K562 (cell line): Measurements from ENCODE around the gene MFAP5. TPM values are rescaled to one million over a fixed set of nuclear protein-coding genes. Genes with fewer than 3 reads are reported as not detected.
A peak's percentile ranks its signal among the peaks of the same experiment; 100 is the strongest.

ENCODE experiments used
- ATAC-seq: fragments of 200-7000 bp; cut with Tn5 transposase; 3 replicates; pipeline ENCODE4 v1.9.1; 2020; ENCODE audit warnings: moderate library complexity
- BruUV-seq: library from RNA; stranded (reverse); fragments of 400-500 nt; replicated peaks from 2 replicates; lab custom pipeline; 2021; lab: Mats Ljungman, UMichigan
- CTCF ChIA-PET: fragments of 300-600 bp; formaldehyde crosslinking; extraction: SDS; loops from one replicate; lab custom pipeline; 2021; ENCODE audit warnings: low intra/inter-chr PET ratio; lab: Yijun Ruan, JAX
- POLR2A ChIA-PET: fragments of 300-600, 350-650 bp; sonication (Branson Sonifier 250); formaldehyde crosslinking; extraction: SDS; loops from one replicate; lab custom pipeline; 2021; ENCODE audit warnings: antibody characterized with exemption, inconsistent platforms; lab: Yijun Ruan, JAX
- DNase-seq, 4 experiments: peaks; one replicate each; pipeline versions ENCODE4 v3.0.0 to v3.0.0-alpha.2; 2011 to 2018; ENCODE audit warnings: low spot score in 3 of 4, mixed read lengths in 3 of 4; ENCODE audit errors: extremely low read depth in 1 of 4
- FAIRE-seq: peaks from 2 replicates; lab custom pipeline; 2011; peaks lifted over from hg19 to GRCh38; lab: Jason Lieb, UNC
- H2AFZ ChIP-seq: 2 replicates; pipeline ENCODE4 v1.6.0; 2011; ENCODE audit warnings: low read depth, low read length, control low read depth, inconsistent platforms
- H3K27ac ChIP-seq: fragments of 200-600 bp; 3 replicates; pipeline ENCODE4 v1.8.0; 2011; ENCODE audit warnings: low read depth, mild to moderate bottlenecking, control low read depth, inconsistent platforms, low read length, moderate library complexity, mixed read lengths; ENCODE audit errors: extremely low read depth
- H3K27me3 ChIP-seq, 2 experiments: fragments of 300-600 bp in 1 of 2; 2 replicates in 1 of 2; 3 replicates in 1 of 2; pipeline versions ENCODE4 v1.6.0 to v1.8.0; 2011; ENCODE audit warnings: inconsistent platforms in 2 of 2, low read length in 2 of 2, mild to moderate bottlenecking in 1 of 2, mixed read lengths in 1 of 2, moderate library complexity in 1 of 2; ENCODE audit not compliant: control insufficient read depth in 2 of 2, insufficient read depth in 2 of 2
- H3K36me3 ChIP-seq: fragments of 300-600 bp; 3 replicates; pipeline ENCODE4 v1.8.0; 2011; ENCODE audit warnings: mild to moderate bottlenecking, low read length, inconsistent platforms; ENCODE audit not compliant: control insufficient read depth, insufficient read depth
- H3K4me1 ChIP-seq, 2 experiments: fragments of 200-600 bp in 1 of 2; replicated peaks in 1 of 2; 2 replicates in 1 of 2; 3 replicates in 1 of 2; pipeline versions ENCODE4 v1.5.1 to v1.8.0; 2011; ENCODE audit warnings: inconsistent platforms in 2 of 2, low read length in 2 of 2, mild to moderate bottlenecking in 1 of 2, mixed read lengths in 1 of 2, moderate library complexity in 1 of 2; ENCODE audit not compliant: control insufficient read depth in 2 of 2, insufficient read depth in 2 of 2
- H3K4me2 ChIP-seq: 2 replicates; pipeline ENCODE4 v1.6.1; 2011; ENCODE audit warnings: low read length, control low read depth, inconsistent platforms, mixed read lengths; ENCODE audit not compliant: insufficient read depth
- H3K4me3 ChIP-seq: fragments of 200-600 bp; sonication (generic), shearing (Covaris generic); 2 replicates; pipeline ENCODE4 v1.5.1; 2016; ENCODE audit warnings: control low read depth, inconsistent platforms
- H3K79me2 ChIP-seq: fragments of 200-600 bp; 3 replicates; pipeline ENCODE4 v1.8.0; 2011; ENCODE audit warnings: low read length, inconsistent platforms; ENCODE audit not compliant: control insufficient read depth, insufficient read depth
- H3K9ac ChIP-seq, 2 experiments: 2 replicates each; pipeline versions ENCODE4 v1.6.0 to v1.6.1; 2011; ENCODE audit warnings: low read depth in 2 of 2, low read length in 2 of 2, control low read depth in 1 of 2, inconsistent platforms in 1 of 2, mild to moderate bottlenecking in 1 of 2, mixed read lengths in 1 of 2; ENCODE audit not compliant: insufficient read depth in 1 of 2
- H3K9me1 ChIP-seq: one replicate; pipeline ENCODE4 v1.6.0; 2011; ENCODE audit warnings: inconsistent platforms, mild to moderate bottlenecking, low read length, moderate library complexity; ENCODE audit not compliant: control insufficient read depth, insufficient read depth
- H3K9me3 ChIP-seq: replicated peaks from 2 replicates; pipeline ENCODE4 v1.5.1; 2011; ENCODE audit warnings: low read depth, low read length, inconsistent platforms; ENCODE audit not compliant: control insufficient read depth, insufficient read depth
- H4K20me1 ChIP-seq: replicated peaks from 2 replicates; pipeline ENCODE4 v1.6.1; 2011; ENCODE audit warnings: low read length, inconsistent platforms, mixed read lengths; ENCODE audit not compliant: control insufficient read depth, insufficient read depth
- ESRRA ChIP-seq: fragments of 450-650 bp; IDR thresholded peaks from 2 replicates; pipeline ENCODE4 v1.6.1; 2014; ENCODE audit warnings: low read depth, mild to moderate bottlenecking, moderate library complexity, borderline replicate concordance
- FOXJ2 ChIP-seq: fragments of 200-800 bp; sonication (Bioruptor generic); IDR thresholded peaks from 2 replicates; pipeline ENCODE4 v1.6.1; 2016; ENCODE audit warnings: missing genetic modification characterization, missing compliant biosample characterization
- GATA2 ChIP-seq: sonication (generic); formaldehyde crosslinking; IDR thresholded peaks from 2 replicates; pipeline ENCODE4 v1.4.0; 2020; ENCODE audit warnings: mild to moderate bottlenecking, missing genetic modification reagents
- KLF13 ChIP-seq: fragments of 450-650 bp; IDR thresholded peaks from 2 replicates; pipeline ENCODE4 v1.6.1; 2016; ENCODE audit warnings: missing genetic modification characterization, low read depth, mild to moderate bottlenecking, missing compliant biosample characterization, moderate library complexity, borderline replicate concordance
- PTTG1 ChIP-seq: fragments of 450-650 bp; IDR thresholded peaks from 2 replicates; pipeline ENCODE4 v1.6.1; 2016; ENCODE audit warnings: low read depth, mild to moderate bottlenecking, missing genetic modification characterization, missing compliant biosample characterization
- RBBP5 ChIP-seq: fragments of 200-600 bp; sonication (generic); IDR thresholded peaks from 2 replicates; pipeline ENCODE4 v1.6.1; 2012; ENCODE audit warnings: borderline replicate concordance, mild to moderate bottlenecking, low read length, control low read depth, inconsistent platforms; ENCODE audit not compliant: insufficient read depth, poor library complexity, severe bottlenecking
- RREB1 ChIP-seq: fragments of 250-450 bp; sonication (Bioruptor Pico); IDR thresholded peaks from 2 replicates; pipeline ENCODE4 v1.4.0; 2020
- SREBF1 ChIP-seq: fragments of 150-350 bp; IDR thresholded peaks from 2 replicates; pipeline ENCODE4 v1.6.1; 2014; ENCODE audit warnings: antibody characterized with exemption, low read depth, low read length, borderline replicate concordance
- TAF15 ChIP-seq: fragments of 200-400 bp; formaldehyde crosslinking; IDR thresholded peaks from 2 replicates; pipeline ENCODE4 v1.6.1; 2017; ENCODE audit warnings: mild to moderate bottlenecking, low read depth, low read length, moderate library complexity
- ZC3H11A ChIP-seq: IDR thresholded peaks from 2 replicates; pipeline ENCODE4 v1.6.1; 2012; ENCODE audit warnings: low read depth, low read length, improper control_type of control experiment
- ZFP1 ChIP-seq: fragments of 450-650 bp; formaldehyde crosslinking; IDR thresholded peaks from 2 replicates; pipeline ENCODE4 v1.4.0; 2020; ENCODE audit warnings: mild to moderate bottlenecking, mixed read lengths
- ZNF24 ChIP-seq: fragments of 450-650 bp; IDR thresholded peaks from 2 replicates; pipeline ENCODE4 v1.6.1; 2016
- ZNF274 ChIP-seq: IDR thresholded peaks from 2 replicates; pipeline ENCODE4 v1.6.1; 2011; ENCODE audit warnings: low read depth, mild to moderate bottlenecking, low read length, moderate library complexity, borderline replicate concordance
- ZNF347 ChIP-seq: fragments of 450-650 bp; formaldehyde crosslinking; IDR thresholded peaks from 2 replicates; pipeline ENCODE4 v1.4.0; 2020; ENCODE audit warnings: low read depth, mild to moderate bottlenecking, moderate library complexity
- ZNF764 ChIP-seq: fragments of 250-450 bp; sonication (Bioruptor Pico); IDR thresholded peaks from 2 replicates; pipeline ENCODE4 v1.4.0; 2020; ENCODE audit warnings: low read depth, mild to moderate bottlenecking, moderate library complexity
- ZNF785 ChIP-seq: fragments of 250-450 bp; sonication (Bioruptor Pico); IDR thresholded peaks from 2 replicates; pipeline ENCODE4 v1.4.0; 2020; ENCODE audit warnings: mild to moderate bottlenecking
- ZSCAN29 ChIP-seq: fragments of 450-650 bp; IDR thresholded peaks from 2 replicates; pipeline ENCODE4 v1.6.1; 2017
- WGBS: fragments of 100-300 bp; shearing (Covaris generic); methylation state at CpG from one replicate; pipeline ENCODE4 v1.1.6; 2016; ENCODE audit warnings: low coverage, mixed read lengths; ENCODE audit not compliant: insufficient coverage; ENCODE audit errors: missing lambda C conversion rate; 5-methylcytosine and 5-hydroxymethylcytosine counted together
- in situ Hi-C: fragments of 300-500 bp; cut with MboI; formaldehyde crosslinking; loops from 4 replicates; pipeline ENCODE4 v1.15.0; 2018; ENCODE audit warnings: inconsistent platforms, mixed read lengths
- intact Hi-C: fragments of 100-400 bp; cut with micrococcal nuclease; formaldehyde crosslinking; loops from 2 replicates; pipeline ENCODE4 v1.14.2; 2022
- polyA plus RNA-seq, 8 experiments: library from polyadenylated mRNA; depleted of rRNA in 4 of 8; stranded (reverse) in 5 of 8; unstranded in 3 of 8; fragments of >200 nt; fragmentation: Nextera tagmentation in 2 of 8; fragmentation: Illumina TruSeq in 1 of 8; extraction: Ambion mirVana in 2 of 8; extraction: Trizol in 1 of 8; gene quantifications; 2 replicates each; pipeline versions ENCODE4 v1.2.1 to v1.2.3, GENCODE V29; 2011 to 2014; ENCODE audit warnings: inconsistent platforms in 1 of 8, missing spikeins in 1 of 8
- total RNA-seq, 7 experiments: library from RNA; depleted of rRNA in 6 of 7; stranded (reverse); fragments of >200 nt in 6 of 7; fragmentation: Illumina TruSeq in 2 of 7; extraction: Trizol in 2 of 7; gene quantifications; 2 replicates each; pipeline versions ENCODE4 v1.2.1 to v1.2.3, GENCODE V29; 2011 to 2021; ENCODE audit warnings: low replicate concordance in 1 of 7

The MFAP5 gene
- total and polyA plus RNA-seq, 9 of the 15 experiments (the other 6 are each of a cell fraction or from before 2014, with no cell fraction given), result not detected

GRCh38 chr12:8697476-8698131 is 35.0 kb upstream of the MFAP5 start, which contains the start of gene RIMKLB:
Gene RIMKLB, plus strand, starts transcription at chr12:8697991. Its CDS starts 15,876 bp downstream, at chr12:8713867.
- in situ Hi-C loops (loop anchor here (5.0 kb wide), 1 partner anchor 105 kb away; no protein-coding TSS in a partner anchor), intact Hi-C loops (no loop called here)
- Histone ChIP-seq H3K36me3 (peaks cover 13% of the 10 kb centered on the region; the same call in 2 of the 3 replicates), H4K20me1 (no peaks in the 10 kb centered on the region), H3K4me1 (peaks cover 8 to 15% of the 10 kb centered on the region in 2 experiments; a peak in 4 of 5 replicates), H2AFZ (peak within 1 kb of the TSS; percentile 89), H3K9me3 (no peaks in the 10 kb centered on the region), H3K79me2 (peaks cover 46% of the 10 kb centered on the region), H3K4me2 (peak within 1 kb of the TSS; percentile 80), H3K27me3 (no peaks in the 10 kb centered on the region), H3K9me1 (no peaks in the 10 kb centered on the region), H3K9ac (peak within 1 kb of the TSS; percentile 87 to 90), H3K27ac (peak within 1 kb of the TSS; percentile 89), H3K4me3 (peak within 1 kb of the TSS; percentile 87)
- ATAC-seq, result peak; percentile 83
- BruUV-seq, result no TSS peak
- DNase-seq, result peak; percentile 78 to 87 (median 80)
- no peak for FAIRE-seq
- ChIA-PET CTCF (no interaction called here), POLR2A (no interaction called here)
- WGBS, result 0% methylated on average over 4 of the region's 88 CpGs
- no peak for TF ChIP-seq ZFP1 (CRISPR knock-in tag)
- no peak for TF ChIP-seq FOXJ2 (tag)
- TF ChIP-seq ZNF24, result no peak
- TF ChIP-seq ZSCAN29, result no peak
- no peak for TF ChIP-seq ZNF785 (CRISPR knock-in tag)
- TF ChIP-seq SREBF1, result no peak
- no peak for TF ChIP-seq ZNF347 (CRISPR knock-in tag)
- TF ChIP-seq KLF13 (tag), result no peak
- no peak for TF ChIP-seq TAF15
- TF ChIP-seq ZC3H11A, result no peak
- no peak for TF ChIP-seq GATA2 (CRISPR knock-in tag)
- no peak for TF ChIP-seq ZNF764 (CRISPR knock-in tag)
- no peak for TF ChIP-seq ZNF274
- no peak for TF ChIP-seq RREB1 (CRISPR knock-in tag)
- no peak for TF ChIP-seq ESRRA
- peak; percentile 53 for TF ChIP-seq RBBP5
- no peak for TF ChIP-seq PTTG1 (tag)
